Measurements from ENCODE around the gene KRT39. TPM values are rescaled to one million over a fixed set of nuclear protein-coding genes. Genes with fewer than 3 reads are reported as not detected.
"Not testable (repeated sequence)": the region's sequence is repeated elsewhere in the genome, so short reads cannot be mapped to it uniquely, and the experiment has no call there.

KRT39 gene
- total and polyA plus RNA-seq, 2 of the 13 experiments (the other 11 are each of a cell fraction or from before 2014, with no cell fraction given): 0.07 to 1.2 TPM

DNA sequence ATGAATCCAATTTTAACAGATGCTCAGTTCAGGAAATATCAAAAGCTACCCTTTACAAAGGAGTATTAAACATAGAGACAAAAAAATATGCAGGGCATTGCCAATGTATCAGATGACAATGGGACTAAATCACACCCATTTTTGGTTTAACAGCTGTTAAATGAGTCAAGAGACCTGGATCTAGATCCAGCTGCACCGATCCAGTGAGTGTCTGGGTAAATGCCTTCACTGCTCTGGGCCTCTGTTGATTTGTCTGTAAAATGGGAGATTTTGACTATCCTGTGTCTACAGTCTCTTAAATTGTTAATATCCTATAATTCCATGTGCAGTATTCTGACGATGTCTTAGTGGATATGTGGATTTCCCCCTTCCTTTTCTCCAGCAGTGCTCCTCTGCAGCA is 45.7 kb downstream of the KRT39 start:
- H3K4me3 ChIP-seq (replicated peaks in 1 of 3; ENCODE audit: insufficient read depth in 1 of 3, low read depth in 2 of 3, low read length in 3 of 3): no peak overlapping the region
- H3K79me2 ChIP-seq (ENCODE audit: insufficient read depth, low read length): no peaks in the 10 kb centered on the region
- no peaks in the 10 kb centered on the region for H3K9me3 ChIP-seq (ENCODE audit: low read length)
- 90% methylated on average over 2 of the region's 2 CpGs for WGBS (ENCODE audit: low lambda C conversion rate)
- intact Hi-C loops (cut with micrococcal nuclease; ENCODE audit: unreplicated experiment): no loop called here
- TF ChIP-seq ZNF629 (CRISPR knock-in tag; conservative IDR thresholded peaks at IDR 0.05): peak; percentile 56; the same call in 1 of the 2 replicates
- no peak for TF ChIP-seq ATRX (CRISPR knock-in tag; IDR thresholded peaks at IDR 0.05; ENCODE audit: borderline replicate concordance)
- FAIRE-seq (no peak), DNase-seq (ENCODE audit: low spot score) (no peak), ATAC-seq (no peak)
- ChIA-PET POLR2A (interaction anchor here (0.6 kb wide), 1 partner anchor 10 kb away, joined by 4 read pairs; no protein-coding TSS in a partner anchor), CTCF (ENCODE audit: low intra/inter-chr PET ratio, low total read pairs) (no interaction called here)
- no peaks in the 10 kb centered on the region for H3K27me3 ChIP-seq (ENCODE audit: control insufficient read depth in 1 of 2, insufficient read depth in 2 of 2, low read length in 2 of 2)
- BruUV-seq (replicated peaks): no TSS peak
- H3K4me1 ChIP-seq (ENCODE audit: insufficient read depth, low read length): peaks cover 20% of the 10 kb centered on the region
- H3K36me3 ChIP-seq (replicated peaks in 1 of 2; ENCODE audit: control insufficient read depth in 1 of 2, insufficient read depth in 2 of 2, low read length in 2 of 2): 0 out of 5 replicates have a peak, but pooled peaks cover 1 to 3% of the 10 kb centered on the region in 2 experiments
- in situ Hi-C loops (cut with HindIII; ENCODE audit: extremely low pct_ligation_motif_present, low pct_unique_long_range_greater_than_20kb): no loop called here
- H4K20me1 ChIP-seq (ENCODE audit: insufficient read depth, low read length): no peaks in the 10 kb centered on the region
- no peak overlapping the region for H3K4me2 ChIP-seq (ENCODE audit: low read depth, low read length)
- H3K9ac ChIP-seq (ENCODE audit: insufficient read depth, low read depth, low read length): no peak overlapping the region
- no peak overlapping the region for H3K27ac ChIP-seq (ENCODE audit: extremely low read length, insufficient read depth, low read length)
- no peak overlapping the region for H2AFZ ChIP-seq (ENCODE audit: low read length)

DNA sequence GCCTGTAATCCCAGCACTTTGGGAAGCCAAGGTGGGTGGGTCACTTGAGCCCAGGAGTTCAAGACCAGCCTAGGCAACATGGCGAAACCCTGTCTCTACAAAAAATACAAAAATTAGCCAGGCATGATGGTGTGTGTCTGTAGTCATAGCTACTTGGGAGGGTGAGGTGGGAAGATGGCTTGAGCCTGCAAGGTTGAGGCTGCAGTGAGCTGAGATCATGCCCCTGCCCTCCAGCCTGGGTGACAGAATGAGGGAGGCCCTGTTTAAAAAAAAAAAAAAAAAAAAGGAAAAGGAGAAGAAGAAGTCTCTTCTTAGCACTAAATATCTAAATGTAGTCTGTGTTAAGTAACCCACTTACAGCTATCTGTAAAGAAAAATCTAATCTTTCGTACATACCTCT is 49.6 kb downstream of the KRT39 start:
- H3K9ac ChIP-seq (ENCODE audit: insufficient read depth, low read depth, low read length); intact Hi-C loops (cut with micrococcal nuclease; ENCODE audit: unreplicated experiment); in situ Hi-C loops (cut with HindIII; ENCODE audit: extremely low pct_ligation_motif_present, low pct_unique_long_range_greater_than_20kb); H3K27ac ChIP-seq (ENCODE audit: extremely low read length, insufficient read depth, low read length); H3K4me2 ChIP-seq (ENCODE audit: low read depth, low read length); H3K36me3 ChIP-seq (replicated peaks in 1 of 2; ENCODE audit: control insufficient read depth in 1 of 2, insufficient read depth in 2 of 2, low read length in 2 of 2); CTCF ChIA-PET (ENCODE audit: low intra/inter-chr PET ratio, low total read pairs); H2AFZ ChIP-seq (ENCODE audit: low read length); FAIRE-seq; ATAC-seq; H3K79me2 ChIP-seq (ENCODE audit: insufficient read depth, low read length); H3K27me3 ChIP-seq (ENCODE audit: control insufficient read depth in 1 of 2, insufficient read depth in 2 of 2, low read length in 2 of 2); H3K4me3 ChIP-seq (replicated peaks in 1 of 3; ENCODE audit: insufficient read depth in 1 of 3, low read depth in 2 of 3, low read length in 3 of 3); BruUV-seq (replicated peaks); DNase-seq (ENCODE audit: low spot score); H4K20me1 ChIP-seq (ENCODE audit: insufficient read depth, low read length); H3K9me3 ChIP-seq (ENCODE audit: low read length): not testable (repeated sequence)
- POLR2A ChIA-PET: interaction anchor here (1.9 to 2.5 kb wide), 3 partner anchors 15 to 40 kb away, joined by 6 to 18 read pairs (median 12); no protein-coding TSS in a partner anchor
- 97% methylated on average over 2 of the region's 2 CpGs for WGBS (ENCODE audit: low lambda C conversion rate)
- peaks cover 26% of the 10 kb centered on the region for H3K4me1 ChIP-seq (ENCODE audit: insufficient read depth, low read length)

Data from HepG2 (cell line).